RPMI8226 (cell line): ENCODE measurements around the gene RAD18.

Experiments
- DNase-seq: peaks from one replicate; pipeline ENCODE4 v3.0.0-alpha.2; 2015

Gene RAD18

GRCh38 chr3:8962226-8962861 lies 928 bp downstream of the RAD18 start:
- DNase-seq = no peak

GRCh38 chr3:8959668-8960067 lies 3.6 kb downstream of the RAD18 start:
- no peak for DNase-seq

GRCh38 chr3:8954938-8955763 lies 8.1 kb downstream of the RAD18 start:
- DNase-seq = no peak

GRCh38 chr3:8953313-8953712 lies 10.0 kb downstream of the RAD18 start:
- DNase-seq = no peak

DNA sequence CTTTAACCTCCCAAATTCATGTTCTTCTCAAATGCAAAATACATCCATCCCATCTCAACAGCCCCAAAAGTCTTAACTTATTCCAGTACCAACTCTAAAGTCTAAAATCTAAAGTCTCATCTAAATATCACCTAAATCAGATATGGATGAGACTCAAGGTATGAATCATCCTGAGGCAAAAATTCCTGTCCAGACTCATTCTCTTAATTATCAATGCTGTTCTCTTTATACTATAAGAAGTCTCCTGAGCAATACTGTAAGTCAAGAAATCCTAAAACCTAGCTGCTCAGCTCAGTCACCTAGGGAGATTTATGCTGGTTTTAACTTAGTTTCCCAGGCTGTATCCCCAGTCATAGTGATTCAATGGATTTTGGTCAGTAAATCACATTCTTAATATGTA lies 11.1 kb downstream of the RAD18 start:
- DNase-seq = no peak

- DNase-seq = no peak
Measured at GRCh38 chr3:8945890-8946600, 17.2 kb downstream of the RAD18 start.

DNA sequence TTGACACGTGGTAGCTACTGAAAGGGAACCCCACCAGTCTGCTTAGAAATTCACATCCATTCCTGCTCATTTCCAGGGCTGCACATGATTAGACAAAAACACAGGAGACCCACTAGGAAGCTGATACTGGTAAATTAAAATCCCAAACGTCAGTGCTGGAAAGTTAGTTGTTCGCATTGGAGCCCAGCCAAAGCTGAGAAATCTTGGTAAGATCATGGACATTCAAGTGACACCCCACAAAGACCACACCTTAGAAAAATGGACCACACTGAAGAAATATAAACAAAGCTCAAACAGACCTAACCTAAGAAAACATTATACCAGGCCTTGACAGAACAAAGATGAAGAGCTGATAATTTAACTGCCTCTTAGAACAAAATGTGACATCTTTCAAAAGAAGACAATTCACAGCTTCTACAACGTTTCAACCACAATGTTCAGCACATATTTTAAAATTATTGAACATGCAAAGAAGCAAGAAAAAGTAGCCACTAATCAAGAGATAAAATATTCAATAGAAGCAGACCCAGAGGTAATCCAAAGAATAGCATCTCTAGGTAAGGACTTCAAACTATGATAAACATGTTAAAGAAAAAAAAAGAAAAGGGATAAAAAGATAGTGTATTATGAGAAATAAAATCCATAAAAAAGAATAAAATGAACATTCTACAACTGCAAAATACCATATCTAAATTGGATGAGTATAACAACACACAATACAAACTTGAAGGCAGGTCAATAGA lies 20.4 kb downstream of the RAD18 start:
- DNase-seq = no peak

GRCh38 chr3:8942115-8942514 lies 21.2 kb downstream of the RAD18 start:
- DNase-seq = no peak

DNA sequence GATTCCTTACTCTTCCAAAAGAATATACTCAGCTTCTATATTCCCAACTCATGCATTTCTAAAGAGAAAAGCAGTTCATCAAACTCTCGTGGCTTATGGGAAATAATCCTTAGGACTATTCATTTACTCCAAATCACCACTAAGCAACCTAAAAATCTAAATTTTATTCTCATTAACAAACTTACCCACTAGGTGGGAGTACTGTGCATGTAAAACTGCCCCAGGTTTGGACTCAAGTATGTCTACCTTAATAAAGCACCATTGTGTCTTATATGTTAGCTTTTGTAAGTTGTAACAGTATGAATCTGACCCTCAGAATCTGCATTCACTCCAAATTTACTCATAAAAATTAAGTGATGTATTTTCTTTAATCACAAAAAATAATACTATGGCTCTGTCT lies 25.3 kb downstream of the RAD18 start:
- no peak for DNase-seq

GRCh38 chr3:8937064-8938020 lies 25.9 kb downstream of the RAD18 start:
- DNase-seq = no peak

- DNase-seq = no peak
Measured at GRCh38 chr3:8932507-8932906, 30.8 kb downstream of the RAD18 start.

DNA sequence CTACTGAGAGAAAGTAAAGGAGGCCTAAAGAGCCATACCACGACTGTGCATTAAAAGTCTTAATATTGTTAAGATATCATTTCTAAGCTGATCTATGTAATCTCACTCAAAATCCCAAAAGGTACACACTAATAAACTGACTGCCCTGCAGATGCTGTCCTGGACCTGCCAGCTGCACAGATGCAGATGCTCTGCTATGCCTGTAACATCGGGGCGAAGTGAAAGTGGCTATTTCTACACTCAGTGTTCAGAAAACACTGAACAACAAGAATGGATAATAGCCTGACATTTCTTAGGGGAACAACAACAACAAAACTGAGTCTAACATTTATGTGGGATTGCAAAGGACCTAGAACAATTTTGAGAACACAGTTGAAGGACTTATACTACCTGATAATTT lies 31.9 kb downstream of the RAD18 start:
- DNase-seq = no peak

GRCh38 chr3:8929860-8930259 lies 33.4 kb downstream of the RAD18 start:
- no peak for DNase-seq

GRCh38 chr3:8914491-8914890 lies 48.8 kb downstream of the RAD18 start:
- no peak for DNase-seq

- DNase-seq = no peak
Measured at GRCh38 chr3:8911781-8912180, 51.5 kb downstream of the RAD18 start.

GRCh38 chr3:8909160-8909559 lies 54.1 kb downstream of the RAD18 start:
- no peak for DNase-seq

DNA sequence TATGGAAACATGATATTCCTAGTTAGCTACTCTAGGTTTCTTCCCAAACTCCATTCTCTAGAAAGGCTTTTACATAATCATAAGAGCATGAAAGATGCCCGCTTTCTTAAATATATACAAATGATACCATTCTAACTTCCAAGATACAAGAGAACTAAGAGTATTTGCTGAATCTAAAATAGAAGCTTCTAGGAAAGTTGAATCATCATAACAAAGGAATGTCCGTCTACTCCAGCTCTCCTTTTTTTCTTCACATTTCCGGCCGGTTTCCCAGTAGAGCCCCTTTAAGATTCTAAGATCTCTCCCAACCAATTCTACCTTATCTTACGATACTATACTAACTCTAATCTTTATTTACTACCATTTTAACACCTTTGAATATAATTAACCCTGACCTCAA lies 60.1 kb downstream of the RAD18 start:
- DNase-seq = no peak

DNA sequence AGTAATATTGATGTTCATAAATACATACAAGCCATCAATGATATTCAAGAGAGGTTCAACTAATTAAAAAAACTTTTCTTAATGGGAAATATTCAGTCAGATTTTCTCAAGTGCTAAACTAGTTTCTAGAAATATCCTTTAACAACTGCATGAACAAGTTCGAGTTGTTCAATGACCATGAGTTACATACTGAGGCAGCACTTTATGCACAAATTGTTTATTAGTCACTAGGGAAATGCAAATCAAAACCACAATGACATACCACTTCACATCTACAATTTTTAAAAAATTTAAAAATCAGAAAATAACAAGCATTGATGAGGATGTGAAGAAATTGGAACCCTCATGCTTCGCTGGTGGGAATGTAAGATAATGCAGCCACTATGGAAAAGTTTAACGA lies 62.4 kb downstream of the RAD18 start:
- DNase-seq = no peak

- DNase-seq = no peak
Measured at GRCh38 chr3:8899876-8900460, 63.3 kb downstream of the RAD18 start.

GRCh38 chr3:8895829-8896228 lies 67.4 kb downstream of the RAD18 start:
- DNase-seq = no peak

GRCh38 chr3:8893001-8893400 lies 70.3 kb downstream of the RAD18 start:
- no peak for DNase-seq

DNA sequence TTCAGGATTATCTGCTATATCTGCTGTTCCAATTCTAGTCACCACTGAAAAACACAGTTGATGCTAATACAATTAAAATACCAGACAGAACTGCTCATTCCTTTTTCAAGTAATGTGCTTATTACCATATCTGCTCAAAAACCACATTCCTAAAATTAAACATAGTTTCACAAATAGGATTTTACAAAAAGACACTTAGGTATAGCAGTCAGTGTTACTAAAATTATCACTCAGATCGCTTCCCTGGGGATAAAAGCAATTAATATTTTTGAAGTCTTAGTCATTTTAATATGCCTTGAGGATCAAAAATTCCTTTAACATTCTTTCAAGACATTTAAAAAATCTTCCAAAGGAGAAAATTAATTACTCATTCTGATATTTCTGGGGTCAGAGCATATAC lies 71.5 kb downstream of the RAD18 start:
- DNase-seq = no peak
